ENCODE results near the gene CEBPZOS.

The CEBPZOS gene

DNA sequence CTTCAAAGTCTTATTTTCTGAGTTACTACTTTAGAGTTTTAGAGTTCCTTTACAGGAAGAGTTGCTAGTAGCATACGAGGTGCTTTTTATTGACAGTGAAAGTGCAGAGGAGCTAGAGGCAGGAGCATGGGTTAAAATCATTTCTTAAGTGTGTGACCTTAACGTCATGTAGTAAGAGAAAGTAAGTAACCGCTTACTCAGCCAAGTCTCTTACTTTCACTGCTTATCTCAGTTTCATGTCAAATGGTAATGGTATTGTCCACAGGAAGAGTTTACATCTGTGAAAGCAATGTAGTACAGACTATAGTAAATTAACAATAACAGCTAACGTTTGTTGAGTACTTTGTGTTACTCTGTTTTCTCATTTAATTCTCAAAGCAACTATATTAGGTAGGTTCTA lies 47.7 kb downstream of the CEBPZOS start:
- no peak for DNase-seq

DNA sequence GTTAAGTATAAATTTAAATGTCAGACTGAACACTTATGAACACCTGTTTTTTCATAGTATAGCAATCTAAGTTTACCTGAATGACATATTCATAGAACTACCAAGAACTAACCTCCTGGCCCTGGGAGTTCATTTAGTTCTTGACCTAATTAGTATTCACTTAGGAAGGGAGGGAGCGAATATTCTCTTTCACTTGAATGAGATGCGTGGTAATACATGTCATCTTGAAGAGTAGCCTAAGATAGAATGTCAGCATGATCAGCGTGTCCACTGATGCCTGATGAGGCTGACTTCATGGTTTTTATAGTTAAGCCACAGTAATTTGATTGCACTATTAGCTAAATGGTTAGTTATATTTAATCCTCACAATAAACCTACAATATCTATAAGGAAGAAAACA lies 48.5 kb downstream of the CEBPZOS start:
- no peak for DNase-seq

DNA sequence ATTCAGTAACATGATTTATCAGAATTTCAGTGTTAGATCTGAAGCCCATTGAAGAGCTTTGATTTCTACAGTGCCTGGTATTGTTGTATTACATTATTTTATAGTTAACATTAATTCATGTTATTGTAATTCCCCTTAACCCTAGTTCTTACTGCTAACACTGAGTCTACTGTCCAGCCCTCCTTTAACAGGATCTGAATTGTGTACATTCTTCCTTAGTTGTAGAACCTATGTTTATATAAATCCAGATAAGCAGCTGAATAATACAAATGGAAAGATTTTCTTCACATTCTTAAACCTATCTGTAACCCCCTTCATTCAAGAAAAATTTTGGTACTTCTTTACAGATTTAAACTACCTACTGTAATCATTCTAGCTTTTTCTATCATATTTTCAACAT lies 49.9 kb downstream of the CEBPZOS start:
- no peak for DNase-seq

DNA sequence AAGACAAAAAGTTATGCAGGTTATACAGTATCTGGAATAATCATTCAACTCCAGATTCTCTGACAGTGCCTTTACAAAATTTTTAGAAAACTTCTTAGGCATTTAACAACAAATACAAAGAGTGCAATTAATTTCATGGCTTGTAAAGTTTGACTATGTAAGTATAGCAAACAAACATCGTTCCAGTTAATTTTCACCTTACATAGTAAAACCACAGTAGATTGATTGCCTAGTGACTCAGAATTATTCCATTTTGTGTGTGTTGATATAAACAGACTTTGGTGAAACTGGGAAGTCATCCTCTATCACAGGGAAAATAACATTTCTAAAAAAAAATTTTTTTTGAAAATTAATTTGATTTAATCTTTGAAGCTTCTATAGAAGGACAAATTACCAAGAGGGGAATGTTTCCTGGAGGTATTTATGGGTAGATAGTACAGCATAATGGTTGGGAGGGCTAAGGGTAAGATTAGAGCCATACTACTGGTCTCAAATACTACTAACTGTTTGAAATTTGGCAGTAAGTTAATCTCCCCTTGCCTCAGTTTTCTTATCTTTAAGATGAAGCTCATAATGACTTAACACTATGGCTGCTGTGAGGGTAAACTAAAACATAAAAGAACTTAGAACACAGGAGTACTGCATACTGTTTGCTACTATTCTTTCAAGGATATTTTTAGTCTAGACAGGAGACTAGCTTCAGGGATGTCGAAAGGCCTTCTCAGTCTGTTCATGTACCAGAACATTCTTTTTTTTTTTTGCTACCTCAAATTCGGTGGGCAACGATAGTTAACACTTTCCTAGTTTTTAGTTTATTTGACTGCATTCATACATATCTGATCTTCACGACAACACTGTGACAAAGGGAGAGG lies 54.8 kb downstream of the CEBPZOS start:
- DNase-seq: no peak

All from activated gamma-delta T cell treated with Interleukin-2 at 50 U/mL for 16 hours (primary cell).